ENCODE results near the gene CISD1.

CISD1 gene

DNA sequence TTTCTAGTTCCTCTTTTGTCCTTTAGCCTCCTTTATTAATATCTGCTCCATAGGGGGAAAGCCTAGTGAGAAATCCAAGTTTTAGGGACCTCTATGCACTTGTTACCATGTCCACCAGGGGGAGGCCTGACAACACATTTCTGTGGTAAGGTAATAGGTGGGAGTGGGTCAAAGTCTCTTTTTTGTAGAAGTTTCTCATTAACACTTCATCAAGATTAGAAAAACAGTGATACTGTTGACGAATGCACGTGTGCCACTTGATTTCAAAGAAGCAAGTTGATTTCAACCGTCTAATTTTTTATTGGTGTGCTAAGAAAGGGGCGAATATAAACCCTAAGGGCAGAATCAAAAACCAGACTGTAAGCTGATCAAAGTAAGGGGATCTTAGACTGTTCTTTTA lies 30.6 kb downstream of the CISD1 start:
- ATAC-seq (replicated peaks; ENCODE audit: extremely low read depth, poor library complexity, severe bottlenecking): peak; percentile 64
- peak; percentile 19 to 29 for DNase-seq (ENCODE audit: low spot score in 2 of 2)
- Mint-ChIP-seq H3K27me3 (peaks cover 34% of the 10 kb centered on the region), H3K4me3 (no peak overlapping the region), H3K4me1 (no peaks in the 10 kb centered on the region), H3K27ac (ENCODE audit: low read depth) (no peak overlapping the region), H3K9me3 (no peaks in the 10 kb centered on the region), H3K36me3 (ENCODE audit: insufficient read depth) (no peaks in the 10 kb centered on the region)

DNA sequence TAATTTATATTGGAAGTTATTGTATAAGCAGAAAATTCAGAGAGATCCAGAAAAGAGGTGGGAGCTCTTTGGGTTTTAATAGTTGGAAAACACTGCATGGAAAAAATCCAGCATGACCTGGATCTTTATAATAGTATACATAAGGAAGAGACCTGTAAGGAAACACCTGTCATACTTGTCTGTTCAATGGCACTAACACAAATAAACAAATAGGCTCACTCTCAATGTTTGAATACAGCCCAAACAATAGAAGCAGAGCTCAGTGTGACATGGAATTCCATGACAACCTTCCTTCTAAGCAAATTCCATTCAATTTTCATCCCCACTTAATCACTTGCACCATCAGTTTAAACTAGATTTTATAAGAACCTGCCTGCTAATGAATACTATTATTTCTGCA lies 31.7 kb downstream of the CISD1 start:
- peaks cover 37% of the 10 kb centered on the region for H3K27me3 Mint-ChIP-seq
- no peaks in the 10 kb centered on the region for H3K4me1 Mint-ChIP-seq
- no peaks in the 10 kb centered on the region for H3K9me3 Mint-ChIP-seq
- DNase-seq (ENCODE audit: low spot score in 2 of 2) (no peak), ATAC-seq (replicated peaks; ENCODE audit: extremely low read depth, poor library complexity, severe bottlenecking) (no peak)
- H3K27ac Mint-ChIP-seq (ENCODE audit: low read depth): no peak overlapping the region
- H3K4me3 Mint-ChIP-seq: no peak overlapping the region
- no peaks in the 10 kb centered on the region for H3K36me3 Mint-ChIP-seq (ENCODE audit: insufficient read depth)

DNA sequence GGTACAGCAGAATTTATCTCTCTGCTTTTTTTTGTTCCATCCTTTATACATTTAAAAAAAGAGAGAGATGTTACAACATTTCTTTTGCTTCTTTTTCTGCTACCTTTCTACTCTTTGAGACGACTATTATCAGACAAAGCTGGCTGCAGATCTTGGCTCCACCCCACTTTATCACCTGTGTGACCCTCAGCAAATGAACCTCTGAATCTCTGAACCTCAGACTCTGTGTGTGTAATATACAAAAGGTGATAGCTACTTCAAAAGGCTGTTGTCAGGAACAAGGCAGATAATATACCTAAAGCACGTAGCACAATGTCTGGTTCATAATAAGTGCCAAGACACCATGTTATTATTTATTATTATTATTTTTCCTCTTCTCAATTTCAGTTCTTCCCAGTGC lies 33.3 kb downstream of the CISD1 start:
- no peak for ATAC-seq (replicated peaks; ENCODE audit: extremely low read depth, poor library complexity, severe bottlenecking)
- Mint-ChIP-seq H3K27ac (ENCODE audit: low read depth) (no peak overlapping the region), H3K27me3 (peaks cover 53% of the 10 kb centered on the region), H3K4me3 (no peak overlapping the region), H3K36me3 (ENCODE audit: insufficient read depth) (no peaks in the 10 kb centered on the region), H3K4me1 (no peaks in the 10 kb centered on the region), H3K9me3 (no peaks in the 10 kb centered on the region)
- no peak for DNase-seq (ENCODE audit: low spot score in 2 of 2)

- ATAC-seq (replicated peaks; ENCODE audit: extremely low read depth, poor library complexity, severe bottlenecking): no peak
- Mint-ChIP-seq H3K4me3 (no peak overlapping the region), H3K27me3 (peaks cover 72% of the 10 kb centered on the region), H3K4me1 (no peaks in the 10 kb centered on the region), H3K36me3 (ENCODE audit: insufficient read depth) (no peaks in the 10 kb centered on the region), H3K9me3 (no peaks in the 10 kb centered on the region), H3K27ac (ENCODE audit: low read depth) (no peak overlapping the region)
- no peak for DNase-seq (ENCODE audit: low spot score in 2 of 2)
Measured at GRCh38 chr10:58304099-58304633, 35.2 kb downstream of the CISD1 start.

DNA sequence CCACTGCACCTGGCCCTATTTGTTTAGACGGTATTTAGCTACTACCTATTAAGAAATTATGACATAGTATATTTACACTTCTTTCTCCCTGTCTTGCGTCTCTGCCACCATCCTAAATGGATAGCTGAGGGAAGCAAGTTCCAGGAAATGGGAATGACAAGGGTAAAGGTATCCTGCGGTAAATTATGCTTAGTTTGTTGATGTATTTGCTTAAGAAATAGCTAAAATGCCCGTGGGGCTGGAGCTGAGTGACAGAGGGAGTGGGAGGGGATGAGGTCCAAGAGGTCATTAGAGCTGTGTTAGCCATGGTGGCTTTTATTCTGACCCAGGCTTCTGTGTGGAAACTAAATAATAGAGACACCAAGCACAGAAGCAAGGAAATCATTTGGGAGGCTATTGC lies 36.9 kb downstream of the CISD1 start:
- no peak for ATAC-seq (replicated peaks; ENCODE audit: extremely low read depth, poor library complexity, severe bottlenecking)
- H3K9me3 Mint-ChIP-seq: no peaks in the 10 kb centered on the region
- peaks cover 86% of the 10 kb centered on the region for H3K27me3 Mint-ChIP-seq
- H3K27ac Mint-ChIP-seq (ENCODE audit: low read depth): no peak overlapping the region
- no peaks in the 10 kb centered on the region for H3K4me1 Mint-ChIP-seq
- no peaks in the 10 kb centered on the region for H3K36me3 Mint-ChIP-seq (ENCODE audit: insufficient read depth)
- DNase-seq (ENCODE audit: low spot score in 2 of 2): no peak
- no peak overlapping the region for H3K4me3 Mint-ChIP-seq

- ATAC-seq (replicated peaks; ENCODE audit: extremely low read depth, poor library complexity, severe bottlenecking): no peak
- no peaks in the 10 kb centered on the region for H3K4me1 Mint-ChIP-seq
- H3K27me3 Mint-ChIP-seq: peaks cover 71% of the 10 kb centered on the region
- no peaks in the 10 kb centered on the region for H3K9me3 Mint-ChIP-seq
- H3K36me3 Mint-ChIP-seq (ENCODE audit: insufficient read depth): no peaks in the 10 kb centered on the region
- no peak overlapping the region for H3K27ac Mint-ChIP-seq (ENCODE audit: low read depth)
- DNase-seq (ENCODE audit: low spot score in 2 of 2): no peak
- no peak overlapping the region for H3K4me3 Mint-ChIP-seq
Measured at GRCh38 chr10:58307676-58308075, 38.7 kb downstream of the CISD1 start.

GRCh38 chr10:58311026-58311425 lies 42.1 kb downstream of the CISD1 start:
- no peak for DNase-seq (ENCODE audit: low spot score in 2 of 2)
- Mint-ChIP-seq H3K9me3 (no peaks in the 10 kb centered on the region), H3K36me3 (ENCODE audit: insufficient read depth) (no peaks in the 10 kb centered on the region), H3K4me1 (no peaks in the 10 kb centered on the region), H3K27me3 (peaks cover 45% of the 10 kb centered on the region), H3K4me3 (no peak overlapping the region), H3K27ac (ENCODE audit: low read depth) (no peak overlapping the region)
- no peak for ATAC-seq (replicated peaks; ENCODE audit: extremely low read depth, poor library complexity, severe bottlenecking)

DNA sequence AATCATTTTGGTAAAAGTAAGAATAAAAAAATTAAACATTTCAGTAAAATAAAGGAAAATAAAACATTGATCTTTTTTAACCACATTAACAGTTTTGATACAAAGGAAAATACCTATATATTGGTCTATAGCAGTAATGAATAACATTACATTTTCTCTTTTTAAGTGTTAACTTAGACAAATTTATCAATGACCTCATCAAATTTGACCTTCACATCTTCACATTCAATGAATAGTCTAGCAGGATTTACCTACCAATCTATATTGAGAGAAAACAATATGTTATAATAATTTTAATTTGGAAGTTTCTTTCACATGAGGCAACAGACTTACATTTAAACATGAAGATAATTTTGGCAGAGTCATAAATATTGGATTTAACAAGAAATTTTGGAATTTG lies 47.9 kb downstream of the CISD1 start:
- Mint-ChIP-seq H3K4me1 (no peaks in the 10 kb centered on the region), H3K4me3 (no peak overlapping the region), H3K9me3 (no peaks in the 10 kb centered on the region), H3K36me3 (ENCODE audit: insufficient read depth) (no peaks in the 10 kb centered on the region), H3K27ac (ENCODE audit: low read depth) (no peak overlapping the region), H3K27me3 (no peaks in the 10 kb centered on the region)
- DNase-seq (ENCODE audit: low spot score in 2 of 2): no peak
- ATAC-seq (replicated peaks; ENCODE audit: extremely low read depth, poor library complexity, severe bottlenecking): no peak

GRCh38 chr10:58318346-58318745 lies 49.4 kb downstream of the CISD1 start:
- no peak overlapping the region for H3K4me3 Mint-ChIP-seq
- H3K27ac Mint-ChIP-seq (ENCODE audit: low read depth): no peak overlapping the region
- no peaks in the 10 kb centered on the region for H3K9me3 Mint-ChIP-seq
- H3K4me1 Mint-ChIP-seq: peaks cover 9% of the 10 kb centered on the region
- peaks cover 2% of the 10 kb centered on the region for H3K36me3 Mint-ChIP-seq (ENCODE audit: insufficient read depth)
- H3K27me3 Mint-ChIP-seq: no peaks in the 10 kb centered on the region
- DNase-seq (ENCODE audit: low spot score in 2 of 2) (no peak), ATAC-seq (replicated peaks; ENCODE audit: extremely low read depth, poor library complexity, severe bottlenecking) (no peak)

GRCh38 chr10:58319599-58319998 lies 50.6 kb downstream of the CISD1 start:
- Mint-ChIP-seq H3K27me3 (no peaks in the 10 kb centered on the region), H3K4me3 (no peak overlapping the region), H3K36me3 (ENCODE audit: insufficient read depth) (peaks cover 2% of the 10 kb centered on the region), H3K27ac (ENCODE audit: low read depth) (no peak overlapping the region), H3K9me3 (no peaks in the 10 kb centered on the region), H3K4me1 (peaks cover 9% of the 10 kb centered on the region)
- no peak for ATAC-seq (replicated peaks; ENCODE audit: extremely low read depth, poor library complexity, severe bottlenecking)
- DNase-seq (ENCODE audit: low spot score in 2 of 2): no peak

- no peak for ATAC-seq (replicated peaks; ENCODE audit: extremely low read depth, poor library complexity, severe bottlenecking)
- H3K27me3 Mint-ChIP-seq: no peaks in the 10 kb centered on the region
- H3K36me3 Mint-ChIP-seq (ENCODE audit: insufficient read depth): peaks cover 2% of the 10 kb centered on the region
- no peak for DNase-seq (ENCODE audit: low spot score in 2 of 2)
- no peak overlapping the region for H3K4me3 Mint-ChIP-seq
- H3K27ac Mint-ChIP-seq (ENCODE audit: low read depth): no peak overlapping the region
- peaks cover 9% of the 10 kb centered on the region for H3K4me1 Mint-ChIP-seq
- no peaks in the 10 kb centered on the region for H3K9me3 Mint-ChIP-seq
Measured at GRCh38 chr10:58320351-58321049, 51.5 kb downstream of the CISD1 start.

- ATAC-seq (replicated peaks; ENCODE audit: extremely low read depth, poor library complexity, severe bottlenecking) (no peak), DNase-seq (ENCODE audit: low spot score in 2 of 2) (no peak)
Measured at GRCh38 chr10:58322072-58322834, 53.3 kb downstream of the CISD1 start.

DNA sequence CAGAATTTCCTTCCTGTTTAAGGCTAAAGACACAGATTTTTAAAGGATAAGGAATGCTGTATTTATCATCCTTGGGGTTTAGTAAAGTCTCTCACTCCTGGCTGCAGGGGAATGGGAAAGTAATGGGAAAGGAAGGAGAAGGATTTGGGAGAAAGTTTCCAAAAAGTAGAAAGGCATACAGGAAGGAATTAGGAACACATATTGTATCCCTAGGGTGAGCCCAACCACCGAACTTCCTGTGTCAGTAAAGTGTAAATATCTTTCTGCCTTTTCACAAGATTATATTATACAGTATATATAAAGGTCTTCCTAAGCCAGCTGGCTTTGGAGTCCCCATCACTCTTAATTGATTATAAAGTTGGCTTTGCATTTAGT lies 53.9 kb downstream of the CISD1 start:
- Mint-ChIP-seq H3K27me3 (no peaks in the 10 kb centered on the region), H3K9me3 (no peaks in the 10 kb centered on the region), H3K4me3 (no peak overlapping the region), H3K4me1 (peaks cover 9% of the 10 kb centered on the region), H3K27ac (ENCODE audit: low read depth) (no peak overlapping the region), H3K36me3 (ENCODE audit: insufficient read depth) (peaks cover 2% of the 10 kb centered on the region)
- ATAC-seq (replicated peaks; ENCODE audit: extremely low read depth, poor library complexity, severe bottlenecking) (no peak), DNase-seq (ENCODE audit: low spot score in 2 of 2) (no peak)

More at GRCh38 chr10:58322072-58322834, 53.3 kb downstream of the CISD1 start:
- Mint-ChIP-seq H3K9me3 (no peaks in the 10 kb centered on the region), H3K4me3 (no peak overlapping the region), H3K36me3 (ENCODE audit: insufficient read depth) (peaks cover 2% of the 10 kb centered on the region), H3K27ac (ENCODE audit: low read depth) (no peak overlapping the region), H3K4me1 (peaks cover 9% of the 10 kb centered on the region), H3K27me3 (no peaks in the 10 kb centered on the region)

Measured in central memory CD8-positive, alpha-beta T cell (primary cell).